Transverse colon (tissue), 4 donors: ENCODE results near the gene CMTM1. TPM values are rescaled to one million over a fixed set of nuclear protein-coding genes. Genes with fewer than 3 reads are reported as not detected.

Source experiments
- DNase-seq: peaks from one replicate; pipeline ENCODE4 v3.0.0-alpha.2; 2019
- H3K27ac ChIP-seq, 4 donors: fragments of 200-600 bp; sonication (generic); 2 replicates each; pipeline ENCODE4 v1.5.1; 2016 to 2018; ENCODE audit warnings: inconsistent platforms in 4 of 4
- H3K27me3 ChIP-seq: fragments of 200-600 bp; sonication (generic); 2 replicates; pipeline ENCODE4 v1.5.1; 2017; ENCODE audit warnings: inconsistent platforms
- H3K36me3 ChIP-seq, 4 donors: fragments of 200-600 bp; sonication (generic); 2 replicates each; pipeline ENCODE4 v1.5.1; 2017 to 2019; ENCODE audit warnings: inconsistent platforms in 4 of 4
- H3K4me1 ChIP-seq, 4 donors: fragments of 200-600 bp; sonication (generic); 2 replicates each; pipeline ENCODE4 v1.5.1; 2017 to 2020; ENCODE audit warnings: inconsistent platforms in 4 of 4
- H3K4me3 ChIP-seq, 4 donors: fragments of 200-600 bp; sonication (generic); 1 replicate in 1 of 4; 2 replicates in 3 of 4; pipeline versions ENCODE4 v1.5.1 to v1.6.1; 2017 to 2019; ENCODE audit warnings: inconsistent platforms in 4 of 4
- H3K9me3 ChIP-seq, 2 donors: fragments of 200-600 bp; sonication (generic); 2 replicates each; pipeline ENCODE4 v1.5.1; 2017 to 2019; ENCODE audit warnings: inconsistent platforms in 2 of 2
- EP300 ChIP-seq: sonication (generic); formaldehyde crosslinking; IDR thresholded peaks from one replicate; pipeline ENCODE4 v1.6.1; 2017; ENCODE audit warnings: antibody characterized with exemption, low read depth
- POLR2A ChIP-seq: fragments of 450-650 bp; IDR thresholded peaks from one replicate; pipeline ENCODE4 v1.6.1; 2016; ENCODE audit warnings: antibody characterized with exemption, mild to moderate bottlenecking, moderate library complexity
- POLR2AphosphoS5 ChIP-seq, 3 donors: sonication (generic); formaldehyde crosslinking; IDR thresholded peaks; one replicate each; pipeline ENCODE4 v1.6.1; 2016; ENCODE audit warnings: antibody characterized with exemption in 3 of 3
- WGBS, 2 donors: methylation state at CpG; one replicate each; pipeline ENCODE4 v1.1.5; 2018; ENCODE audit warnings: low coverage in 1 of 2; 5-methylcytosine and 5-hydroxymethylcytosine counted together
- in situ Hi-C, 4 donors: fragments of 200-750 bp; cut with MboI; loops; one replicate each; pipeline versions ENCODE4 v1.15.0 to v1.15.1; 2017; ENCODE audit warnings: low sequenced_read_pairs in 3 of 4, low pct_ligation_motif_present in 1 of 4, low pct_unique_long_range_greater_than_20kb in 1 of 4
- intact Hi-C: fragments of 100-400 bp; cut with DNase I; formaldehyde crosslinking; loops from one replicate; pipeline ENCODE4 v1.15.1; 2023; ENCODE audit warnings: low total_unique reads
- total RNA-seq, 4 donors: library from RNA; depleted of rRNA; stranded (reverse); fragments of >200 nt; gene quantifications; one replicate each; pipeline ENCODE4 v1.1.0, GENCODE V29; 2016
- TF ChIP-seq, protein P1 (sequence below), 5 experiments: fragments of 200-600 bp in 3 of 5; fragments of 450-650 bp in 2 of 5; sonication (generic) in 3 of 5; IDR thresholded peaks; 1 replicate in 2 of 5; 2 replicates in 3 of 5; pipeline ENCODE4 v1.5.1; 2016 to 2017; ENCODE audit warnings: antibody characterized with exemption in 5 of 5, inconsistent platforms in 3 of 5, mild to moderate bottlenecking in 2 of 5, moderate library complexity in 1 of 5

CMTM1 gene
- total RNA-seq, 4 donors from 2014 or later = 2.0 to 34.2 (median 4.0) TPM; not detected in 1

DNA sequence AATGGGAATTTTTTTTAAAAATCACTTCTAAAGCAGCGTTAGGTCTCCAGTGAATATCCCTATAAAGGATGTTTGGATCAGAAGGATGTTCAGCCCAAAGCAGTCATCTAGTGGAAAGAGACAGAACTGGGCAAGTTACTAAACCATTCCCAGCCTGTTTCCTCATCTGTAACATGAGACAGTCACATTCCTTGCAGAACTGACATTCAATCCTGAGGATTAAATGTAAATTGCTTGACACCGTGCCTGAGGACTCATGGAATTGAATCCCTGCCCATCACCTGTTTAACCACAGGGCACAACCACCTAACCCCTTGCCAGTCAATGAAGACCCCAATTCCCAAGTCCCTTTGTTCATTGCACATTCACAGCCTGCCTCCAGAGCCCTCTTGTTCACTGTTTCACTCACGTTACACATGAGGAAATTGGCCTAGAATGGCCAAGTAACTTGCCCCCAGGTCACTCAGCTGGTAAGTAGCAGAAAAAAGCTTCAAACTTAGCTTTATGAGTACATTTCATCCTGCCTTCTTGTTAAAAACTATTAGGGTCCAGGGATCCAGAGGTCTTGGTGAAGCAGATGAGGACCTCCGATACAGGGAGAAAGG, 14.5 kb downstream of the CMTM1 start:
- Histone ChIP-seq H3K4me3 (no peak overlapping the region), H3K27me3 (peaks cover 30% of the 10 kb centered on the region), H3K36me3 (no peaks in the 10 kb centered on the region), H3K4me1 (peaks cover 0 to 16% (median 11%) of the 10 kb centered on the region in 4 donors), H3K27ac (no peak overlapping the region), H3K9me3 (no peaks in the 10 kb centered on the region)
- no peak for DNase-seq
- in situ Hi-C loops (loop anchor here (10.0 to 25.0 kb wide), 4 partner anchors 93 to 176 kb away; no protein-coding TSS in a partner anchor), intact Hi-C loops (no loop called here)
- WGBS, 2 donors = 93% methylated on average over 2 to 4 of the region's 4 CpGs
- TF ChIP-seq EP300 = no peak
- TF ChIP-seq, protein P1, sequence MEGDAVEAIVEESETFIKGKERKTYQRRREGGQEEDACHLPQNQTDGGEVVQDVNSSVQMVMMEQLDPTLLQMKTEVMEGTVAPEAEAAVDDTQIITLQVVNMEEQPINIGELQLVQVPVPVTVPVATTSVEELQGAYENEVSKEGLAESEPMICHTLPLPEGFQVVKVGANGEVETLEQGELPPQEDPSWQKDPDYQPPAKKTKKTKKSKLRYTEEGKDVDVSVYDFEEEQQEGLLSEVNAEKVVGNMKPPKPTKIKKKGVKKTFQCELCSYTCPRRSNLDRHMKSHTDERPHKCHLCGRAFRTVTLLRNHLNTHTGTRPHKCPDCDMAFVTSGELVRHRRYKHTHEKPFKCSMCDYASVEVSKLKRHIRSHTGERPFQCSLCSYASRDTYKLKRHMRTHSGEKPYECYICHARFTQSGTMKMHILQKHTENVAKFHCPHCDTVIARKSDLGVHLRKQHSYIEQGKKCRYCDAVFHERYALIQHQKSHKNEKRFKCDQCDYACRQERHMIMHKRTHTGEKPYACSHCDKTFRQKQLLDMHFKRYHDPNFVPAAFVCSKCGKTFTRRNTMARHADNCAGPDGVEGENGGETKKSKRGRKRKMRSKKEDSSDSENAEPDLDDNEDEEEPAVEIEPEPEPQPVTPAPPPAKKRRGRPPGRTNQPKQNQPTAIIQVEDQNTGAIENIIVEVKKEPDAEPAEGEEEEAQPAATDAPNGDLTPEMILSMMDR (IDR thresholded peaks at IDR 0.05) = no peak
- no peak for TF ChIP-seq POLR2A
- no peak for TF ChIP-seq POLR2AphosphoS5 (IDR thresholded peaks at IDR 0.05)

- intact Hi-C loops = no loop called here
- no peak overlapping the region for H3K27ac ChIP-seq
- TF ChIP-seq, protein P1 (IDR thresholded peaks at IDR 0.05) = no peak
- TF ChIP-seq EP300 (no peak), POLR2A (no peak), POLR2AphosphoS5 (IDR thresholded peaks at IDR 0.05) (no peak)
- in situ Hi-C loops = loop anchor here (10.0 to 25.0 kb wide), 4 partner anchors 94 to 177 kb away; no protein-coding TSS in a partner anchor
- H3K4me3 ChIP-seq = no peak overlapping the region
- no peaks in the 10 kb centered on the region for H3K9me3 ChIP-seq
- no peaks in the 10 kb centered on the region for H3K36me3 ChIP-seq
- DNase-seq = no peak
- peaks cover 30% of the 10 kb centered on the region for H3K27me3 ChIP-seq
- H3K4me1 ChIP-seq = peaks cover 0 to 16% (median 11%) of the 10 kb centered on the region in 4 donors
- 71 to 86% methylated on average over 1 to 3 of the region's 3 CpGs for WGBS, 2 donors
These were observed 15.2 kb downstream of the CMTM1 start for GRCh38 chr16:66581246-66581952.

GRCh38 chr16:66585481-66586239, 19.4 kb downstream of the CMTM1 start:
- no peak overlapping the region for H3K27ac ChIP-seq

More at GRCh38 chr16:66585481-66586239, 19.4 kb downstream of the CMTM1 start:
- in situ Hi-C loops (loop anchor here (10.0 to 25.0 kb wide), 4 partner anchors 98 to 181 kb away; no protein-coding TSS in a partner anchor), intact Hi-C loops (no loop called here)
- peaks cover 0 to 3% (median 0%) of the 10 kb centered on the region in 4 donors for H3K4me1 ChIP-seq
- 62 to 81% methylated on average over 7 to 10 of the region's 10 CpGs for WGBS, 2 donors
- DNase-seq = no peak
- no peaks in the 10 kb centered on the region for H3K36me3 ChIP-seq
- no peak overlapping the region for H3K4me3 ChIP-seq
- TF ChIP-seq POLR2AphosphoS5 (IDR thresholded peaks at IDR 0.05) = no peak
- TF ChIP-seq POLR2A = no peak
- TF ChIP-seq, protein P1 (IDR thresholded peaks at IDR 0.05) = no peak
- TF ChIP-seq EP300 = no peak
- H3K27me3 ChIP-seq = no peaks in the 10 kb centered on the region
- H3K9me3 ChIP-seq = no peaks in the 10 kb centered on the region
